Daoy (cell line): ENCODE measurements around the gene PSTK. TPM values are rescaled to one million over a fixed set of nuclear protein-coding genes. Genes with fewer than 3 reads are reported as not detected.

Experiments used
- DNase-seq: peaks from one replicate; pipeline ENCODE4 v3.0.0-alpha.2; 2015; ENCODE audit warnings: low read depth
- total RNA-seq: library from RNA; depleted of rRNA; stranded (reverse); fragments of >200 nt; shearing (Covaris generic); gene quantifications from 2 replicates; pipeline ENCODE4 v1.2.3, GENCODE V29; 2014; rRNA removed

Gene PSTK, protein sequence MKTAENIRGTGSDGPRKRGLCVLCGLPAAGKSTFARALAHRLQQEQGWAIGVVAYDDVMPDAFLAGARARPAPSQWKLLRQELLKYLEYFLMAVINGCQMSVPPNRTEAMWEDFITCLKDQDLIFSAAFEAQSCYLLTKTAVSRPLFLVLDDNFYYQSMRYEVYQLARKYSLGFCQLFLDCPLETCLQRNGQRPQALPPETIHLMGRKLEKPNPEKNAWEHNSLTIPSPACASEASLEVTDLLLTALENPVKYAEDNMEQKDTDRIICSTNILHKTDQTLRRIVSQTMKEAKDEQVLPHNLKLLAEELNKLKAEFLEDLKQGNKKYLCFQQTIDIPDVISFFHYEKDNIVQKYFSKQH
- 6.4 and 9.0 TPM in 2 replicates for total RNA-seq

DNA sequence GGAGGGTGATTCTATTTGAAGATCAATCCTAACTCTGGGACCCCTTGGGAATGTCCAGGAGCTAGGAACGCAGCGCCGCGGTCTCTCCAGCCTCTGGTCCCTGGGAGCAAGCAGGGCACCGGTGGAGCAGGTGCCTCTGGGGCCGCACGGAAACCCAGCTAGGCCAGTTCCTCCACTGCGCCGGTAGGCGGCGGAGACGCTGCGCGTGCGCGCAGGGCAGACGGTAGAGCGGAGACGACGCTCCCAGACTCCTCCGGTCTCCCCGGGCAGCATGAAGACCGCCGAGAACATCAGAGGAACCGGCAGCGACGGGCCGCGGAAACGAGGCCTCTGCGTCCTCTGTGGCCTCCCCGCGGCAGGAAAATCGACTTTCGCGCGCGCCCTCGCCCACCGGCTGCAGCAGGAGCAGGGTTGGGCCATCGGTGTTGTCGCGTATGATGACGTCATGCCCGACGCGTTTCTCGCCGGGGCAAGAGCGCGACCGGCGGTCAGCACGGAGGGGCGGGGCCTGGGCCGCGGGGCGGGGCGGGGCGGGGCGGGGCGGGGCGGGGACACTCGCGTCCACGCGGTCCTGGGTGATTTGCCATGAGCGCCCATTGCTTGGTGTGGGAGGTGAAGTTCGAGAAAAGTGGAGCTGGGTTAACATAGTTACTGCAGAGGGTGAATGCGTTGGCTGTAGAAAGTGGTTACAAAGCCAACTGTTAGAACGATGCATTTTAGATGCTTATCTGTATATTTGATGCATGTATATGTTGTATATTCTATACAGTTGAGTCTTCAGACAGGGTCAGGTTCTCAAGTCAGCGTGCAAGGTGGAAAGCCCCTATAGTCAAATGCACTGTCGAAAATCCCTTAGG lies at the start of gene PSTK:
Gene PSTK (plus strand): TSS at position 193 of the 857 bp plus-strand sequence. CDS start 79 bp downstream, at position 272.
- DNase-seq: peak; percentile 89

- DNase-seq: no peak
These were observed 48.9 kb upstream of the PSTK start for GRCh38 chr10:122931088-122931906.

DNA sequence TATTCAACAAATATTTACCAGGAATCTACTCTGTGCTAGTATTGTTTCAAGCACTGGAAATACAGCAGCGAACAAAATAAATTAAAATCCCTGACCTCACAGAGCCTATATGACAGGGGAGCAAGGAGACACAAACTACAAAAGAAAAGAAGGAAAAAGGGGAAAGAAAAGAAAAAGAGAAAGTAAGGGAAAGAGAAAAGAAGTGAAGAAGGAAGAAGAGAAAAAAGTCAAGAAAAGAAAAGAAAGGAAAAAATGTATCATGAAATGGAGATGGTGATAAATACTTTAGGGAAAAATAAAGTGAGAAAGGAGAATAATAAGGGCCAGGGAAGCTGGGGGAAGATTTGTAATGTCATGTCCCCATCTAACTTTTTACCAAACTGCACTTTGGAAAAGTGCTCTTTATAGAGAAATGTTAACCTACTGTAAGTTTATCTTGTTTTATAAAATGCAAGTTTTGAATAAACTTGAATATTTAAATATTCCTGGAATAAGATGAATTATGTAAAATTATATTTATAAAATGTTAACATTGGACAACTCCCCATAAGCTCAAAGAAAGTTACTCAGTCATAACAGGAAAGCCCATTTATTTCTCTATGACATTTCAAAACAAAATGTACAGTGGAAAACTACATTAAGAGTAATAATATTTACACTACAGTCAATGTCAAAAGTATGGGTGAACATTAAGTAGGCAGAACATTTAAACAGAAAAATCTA lies 40.9 kb upstream of the PSTK start:
- no peak for DNase-seq

- DNase-seq: no peak
These were observed 40.2 kb upstream of the PSTK start for GRCh38 chr10:122939856-122940543.

DNA sequence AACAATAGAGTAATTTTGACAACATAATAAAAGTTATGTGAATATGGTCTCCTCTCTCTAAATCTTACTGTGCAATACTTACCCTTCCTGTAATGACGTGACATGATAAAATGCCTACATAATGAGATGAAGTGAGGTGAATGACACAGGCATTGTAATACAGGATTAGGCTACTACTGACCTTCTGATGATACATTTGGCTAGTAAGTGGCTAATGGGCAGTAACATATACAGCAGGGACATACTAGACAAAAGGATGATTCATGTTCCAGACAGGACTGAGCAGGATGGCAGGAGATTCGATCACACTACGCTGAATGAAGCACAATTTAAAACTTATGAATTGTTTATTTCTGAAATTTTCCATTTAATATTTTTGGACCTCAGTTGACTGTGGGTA lies 30.9 kb upstream of the PSTK start:
- no peak for DNase-seq

GRCh38 chr10:122953902-122954730 lies 26.1 kb upstream of the PSTK start, which contains the start of gene C10orf88:
Gene C10orf88 (minus strand): TSS chr10:122954227. CDS start chr10:122954178, 49 bp downstream.
- peak; percentile 98 for DNase-seq

- DNase-seq: no peak
These were observed 25.5 kb upstream of the PSTK start for GRCh38 chr10:122954731-122955050.

DNA sequence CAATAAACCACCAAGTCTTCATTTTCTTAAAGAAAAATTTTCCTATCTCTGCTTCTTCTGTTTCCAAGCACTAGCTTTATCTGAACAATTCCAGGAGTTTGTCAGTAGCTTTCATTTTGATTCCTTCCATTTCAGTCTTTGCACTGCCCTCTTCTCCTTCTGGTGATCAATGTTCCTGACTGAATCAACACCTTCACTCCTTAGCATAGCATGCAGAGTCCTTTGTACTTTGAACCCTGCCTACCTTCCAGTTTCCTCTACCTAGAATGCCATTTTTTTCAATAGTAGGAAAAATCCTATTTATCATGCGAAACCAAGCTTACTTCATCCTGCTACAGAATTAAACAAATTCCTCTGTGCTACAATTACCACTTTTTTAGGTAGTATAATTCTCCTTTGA lies 24.3 kb upstream of the PSTK start:
- no peak for DNase-seq

GRCh38 chr10:122957474-122957873 lies 22.7 kb upstream of the PSTK start:
- DNase-seq: peak; percentile 12

DNA sequence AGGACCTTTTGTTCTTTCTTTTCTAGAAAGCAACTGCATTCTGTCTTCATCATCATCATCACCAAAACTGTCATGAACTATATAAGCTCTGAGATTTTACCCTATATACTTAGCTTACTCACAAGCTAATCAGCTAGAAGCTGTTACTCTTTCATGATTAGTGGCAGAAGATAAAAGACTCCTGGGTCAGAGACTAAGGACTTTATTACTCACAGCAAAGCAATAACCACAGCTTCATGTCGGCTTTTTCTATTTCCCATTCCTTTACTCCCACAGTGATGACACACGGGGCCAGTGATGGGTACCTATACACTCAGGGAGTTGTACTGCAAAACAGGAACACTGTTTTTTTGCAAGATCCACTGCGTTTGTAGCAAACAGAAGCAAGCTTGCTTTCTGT lies 17.8 kb upstream of the PSTK start:
- DNase-seq: no peak

DNA sequence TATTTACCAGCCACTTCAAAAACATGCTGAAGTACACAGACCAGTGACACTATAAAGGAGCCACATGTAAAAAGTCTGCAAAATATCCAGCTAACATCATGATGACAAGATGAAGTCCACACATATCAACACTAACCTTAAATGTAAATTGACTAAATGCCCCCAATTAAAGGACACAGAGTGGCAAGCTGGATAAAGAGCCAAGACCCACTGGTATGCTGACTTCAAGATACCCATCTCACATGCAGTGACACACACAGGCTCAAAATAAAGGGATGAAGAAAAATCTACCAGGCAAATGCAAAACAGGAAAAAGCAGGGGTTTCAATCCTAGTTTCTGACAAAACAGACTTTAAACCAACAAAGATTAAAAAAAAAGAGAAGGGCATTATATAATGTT lies 13.3 kb upstream of the PSTK start:
- no peak for DNase-seq

- DNase-seq: no peak
These were observed 11.5 kb upstream of the PSTK start for GRCh38 chr10:122968698-122969097.

DNA sequence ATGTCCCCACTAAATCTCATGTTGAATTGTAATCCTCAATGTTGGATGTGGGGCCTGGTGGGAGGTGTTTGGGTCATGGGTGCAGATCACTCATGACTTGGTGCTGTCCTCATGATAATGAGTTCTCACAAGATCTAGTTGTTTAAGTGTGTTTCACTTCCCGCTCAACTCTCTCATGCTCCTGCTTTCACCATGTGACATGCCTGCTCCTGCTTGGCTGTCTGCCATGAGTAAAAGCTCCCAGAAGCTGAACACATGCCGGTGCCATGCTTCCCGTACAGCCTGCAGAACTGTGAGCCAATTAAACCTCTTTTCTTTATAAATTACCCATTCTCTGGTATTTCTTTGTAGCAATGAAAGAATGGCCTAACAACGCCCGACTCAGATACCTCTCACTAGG lies 6.2 kb upstream of the PSTK start:
- DNase-seq: no peak

GRCh38 chr10:122974543-122975064 lies 5.6 kb upstream of the PSTK start:
- no peak for DNase-seq

DNA sequence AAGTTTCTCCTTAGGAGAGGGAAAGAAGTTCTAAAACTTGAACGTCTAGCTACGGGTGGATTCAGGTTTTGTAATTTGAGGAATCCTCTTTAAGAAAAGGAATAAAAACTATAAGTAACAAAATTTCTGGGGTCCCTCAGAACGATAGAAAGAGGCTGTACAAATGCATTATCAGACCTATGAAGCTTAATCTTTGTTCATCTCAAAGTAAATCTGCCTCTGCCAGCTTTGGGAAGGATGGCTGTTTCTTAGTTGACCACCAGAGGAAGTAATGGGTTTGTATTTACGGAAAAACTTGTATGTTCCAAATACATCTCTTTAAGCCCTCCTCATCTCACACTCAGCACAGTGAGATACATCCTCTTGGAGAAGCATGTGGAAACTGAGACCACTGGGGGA lies 864 bp downstream of the PSTK start:
- DNase-seq: no peak

DNA sequence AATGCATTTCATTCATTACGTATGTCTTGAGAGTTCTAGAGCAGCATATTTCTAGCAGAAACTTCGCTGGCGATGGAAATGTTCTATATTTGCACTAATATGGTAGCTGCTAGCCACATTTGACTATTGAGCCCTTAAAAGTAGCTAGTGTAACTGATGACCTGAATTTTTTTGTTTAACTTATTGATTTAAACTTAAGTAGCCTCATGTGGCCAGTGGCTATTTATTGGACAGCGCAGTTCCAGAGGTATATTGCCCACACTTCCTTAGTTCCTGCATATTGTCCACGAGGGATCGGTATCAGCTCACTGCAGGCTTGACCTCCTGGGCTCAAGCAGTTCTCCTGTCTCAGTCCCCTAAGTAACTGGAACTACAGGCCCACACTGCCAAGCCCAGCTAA lies 3.7 kb downstream of the PSTK start:
- DNase-seq: no peak

GRCh38 chr10:122984708-122985107 lies 4.5 kb downstream of the PSTK start:
- DNase-seq: no peak

DNA sequence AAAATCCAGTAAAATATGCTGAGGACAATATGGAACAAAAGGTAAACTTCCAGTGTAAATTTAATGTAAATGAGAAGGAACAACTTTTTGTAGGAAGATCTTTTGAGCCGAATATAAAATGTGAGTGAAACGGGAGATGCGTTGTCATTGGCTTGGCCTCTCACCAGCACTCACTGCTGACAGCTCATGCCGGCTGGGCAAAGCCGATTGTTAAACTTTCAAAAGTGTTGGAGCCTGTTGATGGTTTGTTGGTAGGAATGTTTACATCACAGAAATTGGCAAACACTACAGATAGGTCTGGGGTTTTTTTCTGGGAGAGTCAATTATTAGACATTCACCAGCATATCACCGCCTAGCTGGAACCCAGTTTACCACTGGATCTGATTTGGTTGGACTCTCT lies 6.1 kb downstream of the PSTK start:
- no peak for DNase-seq

- DNase-seq: peak; percentile 11
These were observed 8.3 kb downstream of the PSTK start for GRCh38 chr10:122988501-122988900.

DNA sequence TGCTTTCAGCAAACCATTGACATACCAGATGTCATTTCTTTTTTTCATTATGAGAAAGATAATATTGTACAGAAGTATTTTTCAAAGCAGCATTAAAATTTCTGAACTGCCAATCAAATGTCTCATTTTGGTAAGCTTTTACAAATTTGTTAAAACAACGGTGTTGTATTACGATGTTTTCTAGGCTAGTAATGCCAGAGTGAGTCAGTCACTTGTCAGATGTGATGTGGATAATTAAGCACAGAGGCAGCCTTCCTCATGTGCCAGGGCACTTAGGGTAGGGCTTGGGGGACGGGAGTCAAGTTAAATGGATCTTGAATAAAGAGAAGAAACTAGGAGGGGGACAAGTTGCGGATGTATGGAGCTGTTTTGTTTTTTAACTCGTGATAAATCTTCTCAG lies 10.1 kb downstream of the PSTK start:
- DNase-seq: peak; percentile 45
